ENCODE results near the gene FOXQ1. TPM values are rescaled to one million over a fixed set of nuclear protein-coding genes. Genes with fewer than 3 reads are reported as not detected.

FOXQ1 gene
- total RNA-seq, 1 donor from 2014 or later = 6.4 TPM

DNA sequence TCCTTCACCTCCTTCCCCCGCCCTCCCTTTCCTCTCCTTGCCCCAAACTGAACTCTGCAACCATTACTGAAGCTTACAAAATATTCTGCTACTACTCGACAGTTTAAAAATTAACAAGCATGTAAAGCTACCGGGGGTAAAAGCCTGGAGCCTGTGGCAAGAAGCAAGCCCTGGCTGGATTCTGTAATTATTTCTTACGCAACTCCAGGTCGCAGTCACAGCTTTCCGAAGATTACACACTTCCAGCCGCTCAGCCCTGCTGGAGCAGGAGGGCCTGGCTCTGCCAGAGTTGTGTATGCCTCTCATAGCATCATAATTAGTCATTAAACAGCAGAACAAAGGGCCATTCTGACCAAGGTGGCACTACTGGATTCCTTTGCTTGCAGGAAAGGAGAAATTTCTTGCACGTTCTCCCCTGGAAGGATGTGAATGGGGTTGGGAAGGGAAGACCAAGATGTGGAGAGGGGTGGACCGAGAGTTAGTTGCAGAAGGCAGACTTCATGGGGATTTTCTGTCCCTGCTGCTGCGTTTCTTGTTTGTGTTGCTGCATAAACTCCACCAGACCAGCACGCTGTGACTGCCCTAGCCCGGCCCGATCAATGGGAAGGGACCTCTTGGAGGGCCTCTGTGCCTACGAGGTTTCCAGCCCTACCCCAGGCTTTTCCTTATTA lies 23.6 kb downstream of the FOXQ1 start:
- no peaks in the 10 kb centered on the region for H3K36me3 ChIP-seq
- no peak for DNase-seq (ENCODE audit: extremely low spot score in 2 of 2)
- no peaks in the 10 kb centered on the region for H3K27me3 ChIP-seq
- no peak overlapping the region for H3K4me3 ChIP-seq
- H3K27ac ChIP-seq = no peak overlapping the region
- H3K9me3 ChIP-seq = no peaks in the 10 kb centered on the region
- intact Hi-C loops (cut with DNase I) = no loop called here
- TF ChIP-seq, protein P1, sequence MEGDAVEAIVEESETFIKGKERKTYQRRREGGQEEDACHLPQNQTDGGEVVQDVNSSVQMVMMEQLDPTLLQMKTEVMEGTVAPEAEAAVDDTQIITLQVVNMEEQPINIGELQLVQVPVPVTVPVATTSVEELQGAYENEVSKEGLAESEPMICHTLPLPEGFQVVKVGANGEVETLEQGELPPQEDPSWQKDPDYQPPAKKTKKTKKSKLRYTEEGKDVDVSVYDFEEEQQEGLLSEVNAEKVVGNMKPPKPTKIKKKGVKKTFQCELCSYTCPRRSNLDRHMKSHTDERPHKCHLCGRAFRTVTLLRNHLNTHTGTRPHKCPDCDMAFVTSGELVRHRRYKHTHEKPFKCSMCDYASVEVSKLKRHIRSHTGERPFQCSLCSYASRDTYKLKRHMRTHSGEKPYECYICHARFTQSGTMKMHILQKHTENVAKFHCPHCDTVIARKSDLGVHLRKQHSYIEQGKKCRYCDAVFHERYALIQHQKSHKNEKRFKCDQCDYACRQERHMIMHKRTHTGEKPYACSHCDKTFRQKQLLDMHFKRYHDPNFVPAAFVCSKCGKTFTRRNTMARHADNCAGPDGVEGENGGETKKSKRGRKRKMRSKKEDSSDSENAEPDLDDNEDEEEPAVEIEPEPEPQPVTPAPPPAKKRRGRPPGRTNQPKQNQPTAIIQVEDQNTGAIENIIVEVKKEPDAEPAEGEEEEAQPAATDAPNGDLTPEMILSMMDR (IDR thresholded peaks at IDR 0.05) = no peak
- TF ChIP-seq POLR2AphosphoS5 (IDR thresholded peaks at IDR 0.05; ENCODE audit: insufficient read depth in 1 of 2, low read depth in 1 of 2) = peak in 1 of 2 donors; percentile 51
- H3K4me1 ChIP-seq = peaks cover 4% of the 10 kb centered on the region

DNA sequence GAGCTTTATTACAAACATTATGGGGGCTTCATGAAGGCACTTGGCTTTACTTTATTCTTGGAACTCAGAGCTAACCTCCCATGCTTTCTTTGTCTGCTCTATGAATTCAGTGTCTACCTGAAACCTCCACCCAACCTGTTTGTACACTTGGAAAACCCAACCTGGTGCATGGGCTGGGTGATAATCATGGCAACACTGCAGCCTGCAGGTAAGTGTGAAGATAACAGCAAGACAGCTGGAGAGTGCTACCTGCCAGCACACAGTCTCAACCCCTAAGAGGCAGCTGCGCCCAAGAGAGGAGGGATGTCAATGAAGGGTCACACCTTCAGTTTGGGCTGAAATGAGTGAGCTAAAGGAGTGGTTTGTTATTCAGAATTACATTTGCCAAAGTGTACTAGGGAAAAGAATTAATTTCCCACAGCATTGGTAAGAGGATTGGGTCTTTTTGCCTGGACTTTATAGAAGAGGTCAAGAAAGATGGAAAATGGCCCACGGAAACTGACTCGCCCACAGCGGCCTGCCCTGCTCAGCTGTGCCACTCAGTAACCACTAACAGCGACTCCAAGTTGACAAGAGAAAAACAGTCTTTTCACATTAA lies 24.4 kb downstream of the FOXQ1 start:
- intact Hi-C loops (cut with DNase I) = no loop called here
- Histone ChIP-seq H3K4me1 (peaks cover 4% of the 10 kb centered on the region), H3K27me3 (no peaks in the 10 kb centered on the region), H3K36me3 (no peaks in the 10 kb centered on the region), H3K27ac (no peak overlapping the region), H3K9me3 (no peaks in the 10 kb centered on the region), H3K4me3 (no peak overlapping the region)
- no peak for DNase-seq (ENCODE audit: extremely low spot score in 2 of 2)
- no peak for TF ChIP-seq POLR2A (IDR thresholded peaks at IDR 0.05)
- TF ChIP-seq, protein P1 (IDR thresholded peaks at IDR 0.05) = no peak
- TF ChIP-seq POLR2AphosphoS5 (IDR thresholded peaks at IDR 0.05; ENCODE audit: insufficient read depth in 1 of 2, low read depth in 1 of 2) = peak in 1 of 2 donors; percentile 22

DNA sequence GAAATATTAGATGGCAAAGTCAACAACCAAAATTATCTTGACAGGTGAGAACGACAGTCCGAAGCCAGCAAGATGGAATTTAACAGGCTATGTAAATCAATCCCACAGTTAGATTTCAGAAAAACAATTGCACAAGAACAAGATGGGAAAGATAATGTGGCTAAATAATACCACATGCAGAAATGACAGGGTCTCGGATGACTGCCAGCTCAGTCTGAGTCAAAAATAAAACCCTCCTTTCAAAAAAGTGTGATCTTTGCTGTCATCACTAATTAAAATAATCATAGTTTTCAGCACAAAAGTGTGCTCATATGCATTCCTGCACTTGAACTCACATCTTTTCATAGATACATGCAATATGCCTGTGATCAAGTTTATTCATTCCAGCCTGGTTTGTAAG lies 25.9 kb downstream of the FOXQ1 start:
- TF ChIP-seq POLR2A (IDR thresholded peaks at IDR 0.05) = no peak
- TF ChIP-seq POLR2AphosphoS5 (IDR thresholded peaks at IDR 0.05; ENCODE audit: insufficient read depth in 1 of 2, low read depth in 1 of 2) = no peak
- TF ChIP-seq, protein P1 (IDR thresholded peaks at IDR 0.05) = no peak
- no peaks in the 10 kb centered on the region for H3K36me3 ChIP-seq
- no peak overlapping the region for H3K27ac ChIP-seq
- peaks cover 4% of the 10 kb centered on the region for H3K4me1 ChIP-seq
- no peaks in the 10 kb centered on the region for H3K9me3 ChIP-seq
- no peak overlapping the region for H3K4me3 ChIP-seq
- H3K27me3 ChIP-seq = no peaks in the 10 kb centered on the region
- intact Hi-C loops (cut with DNase I) = no loop called here
- no peak for DNase-seq (ENCODE audit: extremely low spot score in 2 of 2)

DNA sequence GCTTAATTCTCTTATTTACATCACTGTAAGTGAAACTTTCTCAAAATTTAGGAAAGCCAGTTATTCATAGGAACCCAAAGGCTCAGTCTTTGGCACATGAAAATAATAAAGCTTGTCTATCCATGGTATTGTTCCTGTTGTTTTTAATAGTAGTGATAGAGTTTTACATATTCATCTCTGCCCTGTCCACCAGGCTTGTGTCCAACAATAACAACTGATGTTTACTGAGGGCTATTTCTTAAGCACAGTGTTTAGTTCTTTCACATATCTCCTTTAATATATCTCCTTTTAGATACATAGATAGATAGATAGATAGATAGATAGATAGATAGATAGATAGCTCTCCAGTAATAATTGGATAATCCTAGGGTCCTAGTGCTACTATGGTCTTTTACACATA lies 34.2 kb downstream of the FOXQ1 start:
- TF ChIP-seq POLR2AphosphoS5 (IDR thresholded peaks at IDR 0.05; ENCODE audit: insufficient read depth in 1 of 2, low read depth in 1 of 2) = no peak
- TF ChIP-seq POLR2A (IDR thresholded peaks at IDR 0.05) = no peak
- TF ChIP-seq, protein P1 (IDR thresholded peaks at IDR 0.05) = no peak
- no peaks in the 10 kb centered on the region for H3K36me3 ChIP-seq
- H3K4me3 ChIP-seq = no peak overlapping the region
- H3K27ac ChIP-seq = no peak overlapping the region
- no peaks in the 10 kb centered on the region for H3K4me1 ChIP-seq
- H3K27me3 ChIP-seq = no peaks in the 10 kb centered on the region
- no peak for DNase-seq (ENCODE audit: extremely low spot score in 2 of 2)
- H3K9me3 ChIP-seq = no peaks in the 10 kb centered on the region
- intact Hi-C loops (cut with DNase I) = no loop called here

DNA sequence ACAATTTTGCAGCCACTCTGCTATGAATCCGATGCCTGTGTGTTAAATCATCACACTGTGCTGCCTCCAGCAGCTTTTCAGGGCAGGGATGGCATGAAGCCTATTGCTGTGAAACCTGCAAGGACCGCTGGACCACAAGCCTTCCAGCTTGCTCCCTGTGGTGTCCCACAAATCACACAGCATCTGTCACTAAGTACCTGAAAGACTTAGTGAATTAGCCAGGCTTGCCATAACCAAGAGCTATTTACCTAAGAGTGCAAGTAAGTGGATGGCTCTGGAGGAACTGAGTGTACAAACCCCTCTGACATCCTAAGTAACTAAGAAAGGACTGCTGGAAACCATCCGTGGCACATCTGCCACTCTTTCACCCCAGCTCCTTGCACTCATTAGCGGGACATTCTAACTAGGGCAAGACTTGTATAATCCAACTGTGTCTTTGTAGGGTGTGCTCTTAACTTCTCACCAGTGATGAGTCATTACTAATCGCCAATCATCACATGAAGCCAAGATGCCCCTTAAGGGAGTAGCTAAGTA lies 34.7 kb downstream of the FOXQ1 start:
- TF ChIP-seq, protein P1 (IDR thresholded peaks at IDR 0.05) = no peak
- no peak for TF ChIP-seq POLR2AphosphoS5 (IDR thresholded peaks at IDR 0.05; ENCODE audit: insufficient read depth in 1 of 2, low read depth in 1 of 2)
- no peak for TF ChIP-seq POLR2A (IDR thresholded peaks at IDR 0.05)
- Histone ChIP-seq H3K9me3 (no peaks in the 10 kb centered on the region), H3K27ac (no peak overlapping the region), H3K4me1 (no peaks in the 10 kb centered on the region), H3K27me3 (no peaks in the 10 kb centered on the region), H3K4me3 (no peak overlapping the region), H3K36me3 (no peaks in the 10 kb centered on the region)
- intact Hi-C loops (cut with DNase I) = no loop called here
- DNase-seq (ENCODE audit: extremely low spot score in 2 of 2) = no peak
